ACHN (cell line): ENCODE results near the gene TCF12.

Source experiments
- DNase-seq: peaks from one replicate; pipeline ENCODE4 v3.0.0-alpha.2; 2015
- in situ Hi-C: cut with HindIII; loops from 2 replicates; pipeline ENCODE4 v1.10.0; 2017; ENCODE audit warnings: low sequenced_read_pairs, low pct_ligation_motif_present, low pct_unique_long_range_greater_than_20kb

Gene TCF12

DNA sequence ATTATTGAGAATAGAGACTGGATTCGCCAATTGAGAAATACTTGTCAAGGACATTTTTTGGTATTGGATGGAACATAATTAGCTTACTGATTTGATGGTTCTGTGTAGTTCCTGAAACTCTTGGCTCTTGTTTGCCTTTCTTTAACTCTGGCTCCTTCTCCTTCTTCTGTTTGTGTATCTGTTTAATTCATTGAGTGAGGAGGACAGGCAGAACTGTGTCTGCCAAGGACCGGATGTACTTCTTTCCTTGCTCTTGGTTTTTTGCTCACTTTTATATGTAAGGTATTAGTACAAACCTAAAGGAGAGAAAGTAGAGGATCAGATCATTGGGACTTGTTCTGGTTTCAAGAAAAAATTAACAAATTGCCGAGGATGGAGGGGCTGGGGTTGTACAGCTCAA is 48.9 kb downstream of the TCF12 start:
- in situ Hi-C loops = no loop called here
- no peak for DNase-seq

DNA sequence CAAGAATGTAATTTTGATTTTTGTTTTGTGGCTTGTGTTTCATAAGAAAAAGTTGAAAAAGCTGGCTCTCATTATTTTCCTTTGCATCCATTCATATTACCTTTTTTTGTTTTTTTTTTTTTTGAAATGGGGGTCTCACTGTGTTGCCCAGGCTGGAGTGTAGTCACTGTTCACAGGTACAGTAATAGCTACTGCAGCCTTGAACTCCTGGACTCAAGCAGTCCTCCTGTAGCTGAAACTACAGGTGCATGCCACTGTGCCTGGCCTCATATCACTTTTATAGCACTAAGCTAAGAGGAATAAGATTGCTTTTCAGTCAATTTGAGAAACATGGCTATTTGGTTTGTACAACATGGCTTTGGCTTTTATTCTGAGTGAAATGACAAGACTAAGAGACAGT is 49.8 kb downstream of the TCF12 start:
- no peak for DNase-seq
- in situ Hi-C loops = no loop called here

DNA sequence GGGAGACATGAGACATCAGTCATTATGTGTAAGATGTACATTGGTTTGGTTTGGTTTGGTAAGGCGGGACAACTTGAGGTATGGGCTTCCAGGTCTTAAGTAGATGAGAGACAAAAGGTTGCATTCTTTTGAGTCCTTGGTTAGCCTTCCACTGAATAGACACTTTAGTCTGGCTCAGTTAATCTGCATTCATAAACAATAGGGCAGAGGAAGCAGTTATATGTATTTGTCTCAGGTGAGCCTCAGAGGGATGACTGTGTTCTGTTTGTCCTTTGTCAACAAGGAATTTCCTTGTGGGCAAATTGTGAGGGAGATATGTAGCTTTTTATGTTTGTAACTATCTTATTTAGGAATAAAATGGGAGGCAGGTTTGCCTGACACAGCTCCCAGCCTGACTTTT is 50.4 kb downstream of the TCF12 start:
- DNase-seq = no peak
- in situ Hi-C loops = no loop called here

DNA sequence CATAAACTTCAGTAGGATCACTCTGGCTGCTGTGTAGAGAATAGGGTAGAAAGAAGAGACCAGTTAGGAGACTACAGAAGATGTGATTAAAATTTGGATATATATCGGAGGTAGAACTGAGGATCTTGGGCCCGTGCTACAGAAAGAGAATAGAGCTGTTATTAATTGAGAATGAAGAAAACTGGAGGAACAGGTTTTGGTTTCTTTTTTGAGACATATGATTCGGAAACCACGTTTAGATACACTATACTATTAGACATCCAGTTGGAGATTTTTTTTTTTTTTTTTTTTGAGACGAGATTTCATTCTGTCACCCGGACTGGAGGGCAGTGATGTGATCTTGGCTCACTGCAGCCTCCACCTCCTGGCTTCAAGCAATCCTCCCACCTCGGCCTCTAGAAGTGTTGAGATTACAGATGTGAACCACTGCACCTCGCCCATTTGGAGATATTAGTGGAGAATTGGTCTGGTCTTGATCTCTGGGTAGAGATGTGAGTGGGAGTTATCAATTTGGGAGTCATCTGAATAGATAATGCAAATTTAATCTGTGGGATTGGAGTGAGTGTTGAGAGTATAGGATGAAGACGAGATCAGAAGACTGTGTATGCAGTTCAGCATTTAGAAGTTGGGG is 50.9 kb downstream of the TCF12 start:
- no peak for DNase-seq
- in situ Hi-C loops = no loop called here

DNA sequence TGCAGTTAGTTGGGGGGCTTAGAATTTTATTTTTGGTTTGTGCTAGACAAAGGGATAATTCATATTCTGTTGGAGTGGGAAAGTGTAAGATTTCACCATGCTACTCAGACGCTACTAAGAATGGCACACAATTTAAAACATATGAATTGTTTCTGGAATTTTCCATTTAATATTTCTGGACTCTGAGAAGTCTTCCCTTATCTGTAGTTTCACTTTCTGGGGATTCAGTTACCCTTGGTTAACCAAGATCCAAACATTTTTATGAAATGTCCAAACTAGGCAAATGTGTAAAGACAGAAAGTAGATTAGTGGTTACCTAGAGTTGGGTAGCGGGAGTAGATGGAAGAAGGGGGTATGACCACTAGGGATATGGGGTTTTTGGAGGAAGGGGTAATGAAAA is 53.1 kb downstream of the TCF12 start:
- no peak for DNase-seq
- in situ Hi-C loops = no loop called here

DNA sequence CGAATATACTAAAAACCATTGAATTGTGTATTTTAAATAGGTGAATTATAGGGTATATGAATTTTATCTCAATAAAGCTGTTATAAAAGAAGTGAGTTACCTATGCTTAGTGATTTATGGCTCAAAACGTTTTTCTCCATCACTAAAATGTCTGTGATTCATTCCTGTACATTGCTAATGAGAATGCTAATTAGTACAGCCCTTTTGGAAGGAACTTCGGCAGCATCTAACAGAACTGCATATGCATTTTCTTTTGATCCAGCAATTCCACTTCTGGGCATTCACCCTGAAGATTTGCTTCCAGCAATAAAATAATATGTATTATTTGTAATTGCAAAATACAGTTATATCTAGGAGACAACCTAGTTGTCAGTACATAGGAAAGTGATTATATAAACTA is 53.6 kb downstream of the TCF12 start:
- in situ Hi-C loops = no loop called here
- no peak for DNase-seq

DNA sequence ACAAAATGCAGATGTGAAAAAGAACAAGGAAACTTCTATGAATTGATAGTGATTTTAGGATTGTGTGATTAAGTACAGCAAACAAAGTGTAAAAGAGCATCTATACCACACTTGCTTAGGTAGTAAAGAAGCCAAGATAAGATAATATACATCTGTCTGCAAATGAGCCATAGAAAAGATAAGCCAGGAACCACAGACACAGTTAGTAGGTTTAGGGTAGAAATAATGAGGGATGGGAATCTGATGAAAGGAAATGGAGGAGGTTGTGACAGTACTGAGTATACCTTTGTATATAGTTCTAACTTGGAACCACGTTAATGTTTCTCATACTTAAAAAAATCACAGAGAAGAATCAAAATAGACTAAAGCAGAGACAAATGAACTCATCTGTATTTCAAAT is 54.0 kb downstream of the TCF12 start:
- in situ Hi-C loops = no loop called here
- DNase-seq = no peak

DNA sequence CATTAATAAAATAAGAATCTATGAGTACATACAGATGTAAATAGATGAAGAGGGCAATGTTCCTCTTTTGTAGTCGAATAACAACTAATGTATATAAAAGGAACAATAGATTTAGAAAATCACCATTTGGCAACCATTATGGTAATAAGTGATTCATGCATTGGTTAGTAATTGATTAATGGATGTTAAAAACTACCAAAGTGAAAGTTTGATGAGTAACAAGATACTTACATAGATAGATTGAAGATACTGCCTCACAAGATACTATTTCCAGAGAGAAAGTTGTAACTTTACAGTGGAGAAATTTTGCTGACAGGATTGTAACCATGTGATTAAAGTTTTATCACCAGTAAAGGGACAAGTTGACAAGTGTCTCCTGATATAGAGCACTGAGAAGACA is 55.0 kb downstream of the TCF12 start:
- in situ Hi-C loops = no loop called here

DNA sequence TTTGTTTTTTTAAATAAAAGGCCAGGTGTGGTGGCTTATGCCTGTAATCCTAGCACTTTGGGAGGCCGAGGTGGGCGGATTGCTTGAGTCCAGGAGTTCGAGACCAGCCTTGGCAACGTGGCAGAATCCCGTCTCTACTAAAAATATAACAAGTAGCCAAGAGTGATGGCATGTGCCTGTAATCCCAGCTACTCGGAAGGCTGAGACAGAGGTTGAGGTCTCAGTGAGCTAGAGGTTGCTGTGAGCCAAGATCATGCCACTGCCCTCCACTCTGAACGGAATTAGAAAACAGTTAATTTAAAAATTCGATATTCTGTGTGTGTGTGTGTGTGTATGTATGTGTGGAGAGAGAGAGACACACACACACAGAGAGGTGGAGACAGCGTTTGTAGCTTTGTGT is 58.8 kb downstream of the TCF12 start:
- in situ Hi-C loops = no loop called here
- no peak for DNase-seq

More for the DNA sequence above, 55.0 kb downstream of the TCF12 start:
- DNase-seq = peak; percentile 14

DNA sequence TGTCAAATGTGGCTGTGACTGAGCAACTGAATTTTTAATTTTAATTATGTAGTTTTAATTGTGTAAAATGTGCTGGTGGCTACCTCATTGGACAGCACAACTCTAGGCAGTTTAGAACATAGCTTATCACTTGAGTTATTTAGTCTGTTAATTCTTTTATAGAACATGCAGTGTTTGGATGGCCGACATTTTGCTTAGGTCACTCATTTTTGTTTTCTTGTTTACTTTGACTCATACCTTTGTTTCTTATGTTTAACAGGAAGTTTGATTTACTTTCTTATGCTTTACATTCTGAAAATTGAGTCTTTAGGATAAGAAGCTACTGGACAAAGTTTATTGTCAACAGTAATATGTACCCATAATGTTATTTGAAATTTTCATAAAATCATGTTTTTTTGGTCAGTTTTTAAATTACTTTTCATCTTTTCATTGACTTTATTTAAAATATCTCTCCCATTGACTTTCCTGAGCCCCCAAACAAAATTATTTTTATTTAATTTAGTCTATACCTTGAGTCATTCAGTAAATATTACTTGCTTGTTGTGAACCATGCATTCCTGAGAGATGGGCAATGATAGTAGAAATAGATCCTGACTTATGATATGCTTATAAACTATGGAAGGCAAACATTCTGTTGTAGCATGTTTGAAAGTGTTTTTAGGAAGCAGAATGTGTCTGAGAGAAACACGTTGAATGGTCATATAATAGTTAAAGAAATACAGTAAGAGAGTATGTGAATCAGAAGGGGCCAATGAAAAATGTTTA is 60.6 kb downstream of the TCF12 start:
- no peak for DNase-seq
- in situ Hi-C loops = no loop called here

DNA sequence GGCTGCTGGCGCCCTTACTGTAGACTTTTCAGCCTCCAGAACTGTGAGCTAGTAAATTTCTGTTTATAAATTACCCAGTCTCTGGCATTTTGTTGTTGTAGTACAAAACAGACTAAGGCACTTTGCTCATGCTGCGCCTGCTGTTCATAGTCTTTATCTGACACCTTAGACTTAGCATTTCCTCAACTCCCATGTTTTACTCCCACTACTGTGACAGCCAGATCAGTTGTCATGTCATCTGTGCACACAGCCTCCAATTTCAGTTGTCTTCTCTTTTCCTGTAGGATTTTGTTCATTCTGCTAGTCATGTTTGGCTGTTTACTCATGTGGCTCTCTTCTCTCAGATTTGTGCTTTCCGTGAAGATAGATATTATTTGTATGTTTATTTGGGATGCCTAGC is 62.0 kb downstream of the TCF12 start:
- in situ Hi-C loops = no loop called here
- DNase-seq = no peak

DNA sequence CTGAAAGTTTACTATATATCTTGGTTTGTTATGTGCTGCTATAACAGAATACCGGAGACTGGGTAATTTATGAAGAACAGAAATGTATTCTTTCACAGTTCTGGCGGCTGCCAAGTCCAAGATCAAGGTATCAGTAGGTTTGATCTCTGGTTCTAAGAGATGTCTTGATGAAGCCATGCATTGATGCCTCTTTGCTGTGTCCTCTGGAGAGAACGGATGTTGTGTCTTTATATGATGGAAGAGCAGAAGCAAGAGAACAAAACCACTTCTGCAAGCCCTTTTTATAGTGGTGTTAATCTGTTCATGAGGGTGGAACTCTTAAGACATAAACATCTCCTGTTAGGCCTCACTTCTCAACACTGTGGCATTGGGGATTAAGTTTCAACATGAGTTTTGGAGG is 62.7 kb downstream of the TCF12 start:
- no peak for DNase-seq
- in situ Hi-C loops = no loop called here

DNA sequence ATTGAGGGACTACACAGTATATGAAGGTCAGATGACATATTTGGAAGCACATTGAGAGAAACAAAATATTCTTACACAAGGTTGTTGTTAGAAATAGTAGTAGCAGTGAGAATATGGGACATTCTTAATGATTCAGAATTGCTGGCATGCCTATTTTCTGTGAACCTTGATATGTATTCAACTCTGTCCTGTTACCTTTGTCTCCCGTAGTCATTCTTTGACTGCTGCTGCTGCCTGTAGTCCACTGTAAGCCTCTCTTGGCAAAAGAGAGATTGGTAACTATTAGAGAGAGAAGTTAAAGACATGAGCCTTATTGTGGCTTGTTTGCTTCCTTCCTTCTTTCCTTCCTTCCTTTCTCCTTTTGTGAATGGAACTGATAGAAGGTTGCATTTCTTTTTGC is 64.5 kb downstream of the TCF12 start:
- in situ Hi-C loops = no loop called here
- no peak for DNase-seq

DNA sequence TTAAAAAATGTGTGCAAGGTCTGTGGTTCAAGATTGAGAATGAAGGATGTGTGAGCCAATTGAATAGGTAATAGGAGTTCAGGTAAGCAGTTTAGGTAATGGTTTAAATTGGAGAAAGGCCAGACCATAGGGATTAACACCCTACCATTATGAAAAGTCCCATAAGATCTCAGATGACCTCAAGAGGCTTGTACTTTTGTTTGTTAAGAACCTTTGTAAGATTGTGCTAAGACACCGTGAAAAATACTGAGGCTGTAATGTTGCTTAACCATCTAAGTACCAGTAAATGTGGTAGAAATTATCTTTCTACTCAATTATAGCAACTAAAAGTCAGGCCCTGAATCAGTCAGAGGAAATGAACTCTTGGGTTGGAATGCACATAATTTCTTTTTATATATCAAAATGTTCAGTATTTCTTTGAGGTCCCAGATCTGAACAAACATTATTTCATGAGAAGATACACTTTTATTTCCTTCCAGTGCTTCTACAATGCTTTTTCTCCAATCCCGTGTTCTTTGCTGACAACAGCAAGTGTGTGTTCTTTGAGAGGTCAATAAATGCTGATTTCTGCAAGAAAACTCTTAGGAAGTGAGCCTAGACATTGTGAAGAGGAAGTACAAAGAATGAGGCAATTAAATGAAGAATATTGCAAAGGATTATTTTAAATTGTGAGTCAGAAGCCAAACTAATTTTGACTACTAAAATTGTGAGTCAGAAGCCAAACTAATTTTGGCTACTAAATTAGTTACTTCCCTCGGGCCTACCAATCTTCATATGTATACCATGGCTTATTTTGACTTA is 66.4 kb downstream of the TCF12 start:
- in situ Hi-C loops = no loop called here
- DNase-seq = no peak

DNA sequence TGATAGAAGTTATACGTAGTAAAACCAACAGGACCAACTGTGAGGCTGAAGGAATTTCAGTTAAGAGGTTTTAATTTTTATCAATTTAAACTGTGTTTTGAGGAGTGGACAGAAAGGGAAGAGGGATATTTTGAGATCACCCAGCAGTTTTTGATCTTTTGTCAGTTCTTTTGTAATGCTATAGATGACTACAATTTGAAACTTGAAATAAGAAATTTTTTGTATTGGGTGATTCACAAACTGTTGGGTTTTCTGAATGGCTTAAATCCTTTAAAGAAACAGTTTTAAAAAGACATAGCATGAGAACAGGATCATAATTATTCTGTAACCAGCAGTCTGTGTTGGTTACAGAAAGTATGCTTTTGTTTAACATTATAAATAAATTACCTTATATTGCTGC is 67.4 kb downstream of the TCF12 start:
- DNase-seq = no peak
- in situ Hi-C loops = no loop called here

DNA sequence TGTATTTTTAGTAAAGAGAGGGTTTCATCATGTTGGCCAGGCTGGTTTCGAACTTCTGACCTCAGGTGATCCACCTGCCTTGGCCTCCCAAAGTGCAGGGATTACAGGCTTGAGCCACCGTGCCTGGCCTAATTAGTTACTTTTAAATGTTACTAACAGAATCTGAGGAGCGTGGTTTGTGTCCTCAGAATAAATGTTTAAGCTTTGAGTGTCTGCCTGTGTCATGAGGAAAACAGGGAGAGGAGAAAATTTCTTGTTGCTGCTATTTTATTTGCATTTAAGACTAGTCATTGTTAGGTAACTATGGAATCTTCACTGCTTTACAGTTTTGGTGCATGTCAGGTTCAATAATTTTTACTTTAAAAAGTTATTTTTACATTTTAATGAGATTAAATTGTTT is 68.8 kb downstream of the TCF12 start:
- DNase-seq = no peak

DNA sequence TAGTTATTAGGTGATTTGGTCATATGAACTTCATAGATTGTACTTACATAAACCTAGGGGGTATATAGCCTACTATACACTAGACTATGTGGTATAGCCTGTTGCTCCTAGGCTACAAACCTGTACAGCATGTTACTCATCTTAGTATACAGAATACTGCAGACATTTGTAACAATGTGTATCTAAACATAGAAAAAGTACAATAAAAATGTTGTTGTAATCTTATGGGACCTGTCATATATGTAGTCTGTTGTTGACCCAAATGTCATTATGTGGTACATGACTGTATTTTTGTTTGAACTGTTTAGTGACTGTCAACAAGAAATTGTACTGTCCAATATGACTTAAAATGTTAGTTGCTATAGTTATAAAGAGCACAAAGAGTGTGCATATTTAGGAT is 69.8 kb downstream of the TCF12 start:
- DNase-seq = no peak
- in situ Hi-C loops = no loop called here

More for the DNA sequence above, 68.8 kb downstream of the TCF12 start:
- in situ Hi-C loops = no loop called here

DNA sequence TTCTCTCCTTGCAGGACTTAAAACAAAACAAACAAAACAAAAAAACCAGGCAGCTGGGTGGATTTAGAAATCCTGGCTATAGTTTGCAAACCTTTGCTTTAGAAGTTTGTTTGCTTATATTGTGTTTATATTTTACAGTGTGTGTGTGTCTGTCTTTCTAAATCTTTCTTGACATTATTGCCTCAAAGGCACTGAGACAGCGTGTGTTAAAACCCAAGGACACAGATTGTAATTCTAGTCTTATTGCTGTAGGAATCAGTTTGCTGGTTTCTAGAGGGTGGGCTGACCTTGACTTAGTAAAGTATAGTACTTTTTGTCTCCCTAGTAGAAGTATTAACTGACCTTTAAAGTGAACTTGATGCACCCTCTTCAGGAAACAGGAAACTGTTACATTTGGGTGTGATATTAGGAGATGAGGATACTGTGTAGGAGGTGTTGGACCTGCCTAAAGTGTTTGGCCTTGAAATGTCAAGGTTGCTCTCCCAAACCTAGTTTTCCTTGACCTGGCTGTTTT is 71.0 kb downstream of the TCF12 start:
- DNase-seq = no peak

DNA sequence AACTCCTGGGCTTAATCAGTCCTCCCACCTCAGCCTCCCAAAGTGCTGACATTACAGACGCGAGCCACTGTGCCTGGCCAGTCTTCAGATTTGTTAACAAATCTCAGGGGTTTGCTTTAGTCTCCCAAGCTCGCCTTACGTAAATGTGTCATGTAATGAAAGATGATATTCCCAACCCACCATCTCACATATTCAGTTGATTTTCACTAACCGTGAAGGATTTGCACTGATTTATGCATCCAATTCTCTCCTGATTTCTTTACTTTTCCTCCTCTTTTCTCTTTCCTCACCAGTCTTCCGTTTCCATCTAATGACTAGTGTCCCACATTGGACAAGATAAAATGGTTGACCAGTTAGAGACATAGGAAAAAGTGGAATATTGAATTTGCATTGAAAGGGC is 72.6 kb downstream of the TCF12 start:
- in situ Hi-C loops = no loop called here
- no peak for DNase-seq

More for the DNA sequence above, 71.0 kb downstream of the TCF12 start:
- in situ Hi-C loops = no loop called here
